Upper lobe of right lung (tissue), 1 donor: ENCODE data around the gene HSPB1. TPM values are rescaled to one million over a fixed set of nuclear protein-coding genes. Genes with fewer than 3 reads are reported as not detected.

Experiments used
- ATAC-seq: fragments of 200-7000 bp; cut with Tn5 transposase; one replicate; pipeline ENCODE4 v1.9.1; 2020; ENCODE audit warnings: mild to moderate bottlenecking, moderate library complexity
- DNase-seq: peaks from one replicate; pipeline ENCODE4 v3.0.0-alpha.2; 2020
- H3K27ac ChIP-seq: fragments of 200-600 bp; one replicate; pipeline ENCODE4 v1.8.0; 2022
- H3K27me3 ChIP-seq: fragments of 200-600 bp; one replicate; pipeline ENCODE4 v1.8.0; 2022; ENCODE audit warnings: mild to moderate bottlenecking
- H3K36me3 ChIP-seq: fragments of 200-600 bp; one replicate; pipeline ENCODE4 v1.8.0; 2022
- H3K4me1 ChIP-seq: fragments of 200-600 bp; one replicate; pipeline ENCODE4 v1.8.0; 2022
- H3K4me3 ChIP-seq: fragments of 200-600 bp; one replicate; pipeline ENCODE4 v1.8.0; 2022; ENCODE audit warnings: mild to moderate bottlenecking
- H3K9me3 ChIP-seq: fragments of 200-600 bp; one replicate; pipeline ENCODE4 v1.8.0; 2022
- CTCF ChIP-seq: fragments of 200-600 bp; IDR thresholded peaks from one replicate; pipeline ENCODE4 v1.8.0; 2022; ENCODE audit warnings: antibody characterized with exemption
- intact Hi-C: fragments of 100-400 bp; cut with DNase I; formaldehyde crosslinking; loops from one replicate; pipeline ENCODE4 v1.11.0; 2022
- long read RNA-seq: library from polyadenylated mRNA; unstranded; transcript quantifications from one replicate; pipeline ENCODE4 v2.0.0, GENCODE V29; 2021
- total RNA-seq: library from RNA; stranded (reverse); fragmentation: NEBNext Ultra II Directional; extraction: Animal tissue kit (Norgen Biotek cat#: 25700); gene quantifications from one replicate; pipeline ENCODE4 v1.2.1, GENCODE V29; 2021
- donor health status: DM: no; HTN: yes; CAD: no; lungs with severe emphysema.

HSPB1 gene
- 494 TPM for total RNA-seq
- long read RNA-seq, transcript HSPB1-203 (2 exons, 1,455 nt), result minor isoform, 96 of 312 reads
- long read RNA-seq, transcript HSPB1-201 (3 exons, 909 nt), result major isoform, 212 of 312 reads
- long read RNA-seq, partial matches to known transcripts, result 2 of 312 reads
- long read RNA-seq, other reads (novel, unspliced or antisense), result 2 of 312 reads

DNA sequence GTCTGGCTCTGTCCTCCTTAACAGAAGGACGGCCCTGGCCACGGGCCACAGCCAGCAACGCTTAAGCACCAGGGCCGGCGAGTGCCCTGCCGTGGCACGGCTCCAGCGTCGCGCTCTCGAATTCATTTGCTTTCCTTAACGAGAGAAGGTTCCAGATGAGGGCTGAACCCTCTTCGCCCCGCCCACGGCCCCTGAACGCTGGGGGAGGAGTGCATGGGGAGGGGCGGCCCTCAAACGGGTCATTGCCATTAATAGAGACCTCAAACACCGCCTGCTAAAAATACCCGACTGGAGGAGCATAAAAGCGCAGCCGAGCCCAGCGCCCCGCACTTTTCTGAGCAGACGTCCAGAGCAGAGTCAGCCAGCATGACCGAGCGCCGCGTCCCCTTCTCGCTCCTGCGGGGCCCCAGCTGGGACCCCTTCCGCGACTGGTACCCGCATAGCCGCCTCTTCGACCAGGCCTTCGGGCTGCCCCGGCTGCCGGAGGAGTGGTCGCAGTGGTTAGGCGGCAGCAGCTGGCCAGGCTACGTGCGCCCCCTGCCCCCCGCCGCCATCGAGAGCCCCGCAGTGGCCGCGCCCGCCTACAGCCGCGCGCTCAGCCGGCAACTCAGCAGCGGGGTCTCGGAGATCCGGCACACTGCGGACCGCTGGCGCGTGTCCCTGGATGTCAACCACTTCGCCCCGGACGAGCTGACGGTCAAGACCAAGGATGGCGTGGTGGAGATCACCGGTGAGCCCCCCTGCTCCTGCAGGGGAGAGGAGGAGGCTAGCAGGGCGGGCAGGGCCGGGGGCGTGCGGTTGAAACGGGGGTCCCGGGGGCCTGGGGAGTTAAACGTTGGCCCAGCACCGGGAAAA, at the start of gene HSPB1:
HSPB1 (plus strand) TSS at position 327 of the 855 bp plus-strand sequence; CDS start at position 367, 40 bp downstream.
- ATAC-seq (peak; percentile 87), DNase-seq (peak; percentile 99)
- H3K4me1 ChIP-seq, result peaks cover 31% of the 10 kb centered on the region
- peaks cover 7% of the 10 kb centered on the region for H3K36me3 ChIP-seq
- intact Hi-C loops, result no loop called here
- no peaks in the 10 kb centered on the region for H3K9me3 ChIP-seq
- no peak for TF ChIP-seq CTCF
- H3K27ac ChIP-seq, result peak within 1 kb of the TSS; percentile 81
- H3K27me3 ChIP-seq, result no peaks in the 10 kb centered on the region
- peak within 1 kb of the TSS; percentile 95 for H3K4me3 ChIP-seq

DNA sequence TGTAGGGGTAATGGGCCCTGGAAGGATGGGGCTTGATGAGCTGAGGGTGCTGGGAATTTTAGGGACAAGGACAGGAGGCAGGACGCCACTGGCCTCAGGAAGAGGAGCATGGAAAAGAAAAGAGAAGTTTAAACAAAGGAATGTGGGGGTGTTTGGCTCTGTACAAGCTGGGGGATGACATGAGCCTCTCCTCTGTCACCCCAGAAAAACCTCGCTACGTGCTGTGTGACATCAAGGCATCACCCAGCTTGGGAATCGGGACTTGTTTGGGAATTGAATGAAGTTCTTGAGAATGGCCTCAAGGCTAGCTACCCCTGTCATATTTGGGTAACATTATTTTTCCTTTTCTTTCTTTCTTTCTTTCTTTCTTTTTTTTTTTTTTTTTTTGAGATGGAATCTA, 47.7 kb upstream of the HSPB1 start:
- H3K27ac ChIP-seq, result no peak overlapping the region
- H3K9me3 ChIP-seq, result no peaks in the 10 kb centered on the region
- no peaks in the 10 kb centered on the region for H3K36me3 ChIP-seq
- peaks cover 8% of the 10 kb centered on the region for H3K27me3 ChIP-seq
- H3K4me1 ChIP-seq, result peaks cover 2% of the 10 kb centered on the region
- ATAC-seq (no peak), DNase-seq (no peak)
- no peak overlapping the region for H3K4me3 ChIP-seq
- intact Hi-C loops, result no loop called here
- no peak for TF ChIP-seq CTCF

GRCh38 chr7:76257973-76258372, 44.5 kb upstream of the HSPB1 start:
- no peaks in the 10 kb centered on the region for H3K9me3 ChIP-seq
- peaks cover 3% of the 10 kb centered on the region for H3K4me1 ChIP-seq
- H3K4me3 ChIP-seq, result no peak overlapping the region
- intact Hi-C loops, result no loop called here
- peaks cover 12% of the 10 kb centered on the region for H3K27me3 ChIP-seq
- TF ChIP-seq CTCF, result no peak
- DNase-seq (no peak), ATAC-seq (no peak)
- H3K27ac ChIP-seq, result no peak overlapping the region
- no peaks in the 10 kb centered on the region for H3K36me3 ChIP-seq

- Histone ChIP-seq H3K27ac (no peak overlapping the region), H3K36me3 (no peaks in the 10 kb centered on the region), H3K4me3 (peak overlapping the region; percentile 14), H3K4me1 (peaks cover 3% of the 10 kb centered on the region), H3K27me3 (peaks cover 12% of the 10 kb centered on the region), H3K9me3 (no peaks in the 10 kb centered on the region)
- intact Hi-C loops, result loop anchor here (5.0 kb wide), 1 partner anchor 77 kb away; no protein-coding TSS in a partner anchor
- peak; percentile 16 for ATAC-seq
- no peak for DNase-seq
- TF ChIP-seq CTCF, result no peak
Observed at GRCh38 chr7:76259124-76260093, 43.1 kb upstream of the HSPB1 start.

DNA sequence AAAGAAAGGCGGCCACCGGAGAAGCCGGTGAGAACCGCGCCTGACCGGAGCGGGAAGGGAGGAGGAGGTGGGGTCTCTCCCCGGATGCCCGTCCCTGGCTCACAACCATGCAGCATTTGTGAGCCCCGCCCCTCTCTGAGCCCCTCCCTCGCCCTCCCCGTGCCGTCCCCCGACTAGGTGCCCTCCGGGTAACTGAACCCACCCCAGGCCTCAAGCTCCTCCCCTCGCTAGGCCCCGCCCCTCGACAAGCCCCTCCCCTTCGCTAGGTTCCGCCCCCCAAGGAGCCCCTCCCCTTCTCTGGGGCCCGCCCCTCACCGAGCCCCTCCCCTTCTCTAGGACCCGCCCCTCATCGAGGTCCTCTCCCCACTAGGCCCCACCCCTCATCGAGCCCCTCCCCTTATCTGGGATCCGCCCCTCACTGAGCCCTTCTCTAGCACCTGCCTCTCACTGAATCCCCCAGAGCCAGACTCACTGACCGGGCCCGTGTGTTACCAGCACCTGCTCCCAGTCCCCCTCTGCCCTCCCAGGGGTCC, 42.2 kb upstream of the HSPB1 start:
- H3K4me1 ChIP-seq, result peaks cover 3% of the 10 kb centered on the region
- peaks cover 12% of the 10 kb centered on the region for H3K27me3 ChIP-seq
- no peak for TF ChIP-seq CTCF
- H3K9me3 ChIP-seq, result no peaks in the 10 kb centered on the region
- no peak overlapping the region for H3K27ac ChIP-seq
- H3K4me3 ChIP-seq, result peak overlapping the region; percentile 14
- ATAC-seq, result peak; percentile 74
- no peak for DNase-seq
- intact Hi-C loops, result loop anchor here (5.0 kb wide), 1 partner anchor 78 kb away; no protein-coding TSS in a partner anchor
- no peaks in the 10 kb centered on the region for H3K36me3 ChIP-seq
